CD14-positive monocyte (primary cell): Measurements from ENCODE around the gene THAP2. TPM values are rescaled to one million over a fixed set of nuclear protein-coding genes. Genes with fewer than 3 reads are reported as not detected.

Experiments used
- DNase-seq, 3 donors: peaks; one replicate each; pipeline ENCODE4 v3.0.0-alpha.2; 2011 to 2022
- H2AFZ ChIP-seq: 2 replicates; pipeline ENCODE4 v1.6.0; 2012; ENCODE audit warnings: mild to moderate bottlenecking, low read depth, low read length, inconsistent platforms; ENCODE audit not compliant: insufficient read depth, poor library complexity, severe bottlenecking
- H3K27ac ChIP-seq, 2 donors: 1 replicate in 1 of 2; 2 replicates in 1 of 2; pipeline ENCODE4 v1.5.1; 2012 to 2013; ENCODE audit warnings: low read length in 2 of 2, control low read depth in 1 of 2, inconsistent platforms in 1 of 2, low read depth in 1 of 2, mild to moderate bottlenecking in 1 of 2
- H3K27me3 ChIP-seq, 2 donors: one replicate each; pipeline versions ENCODE4 v1.6.0 to v1.6.1; 2011 to 2013; ENCODE audit warnings: low read length in 2 of 2; ENCODE audit not compliant: control insufficient read depth in 2 of 2, insufficient read depth in 2 of 2
- H3K36me3 ChIP-seq, 2 donors: replicated peaks in 1 of 2; 1 replicate in 1 of 2; 2 replicates in 1 of 2; pipeline versions ENCODE4 v1.5.1 to v1.6.1; 2012 to 2013; ENCODE audit warnings: low read length in 2 of 2, control low read depth in 1 of 2, inconsistent platforms in 1 of 2, mild to moderate bottlenecking in 1 of 2; ENCODE audit not compliant: insufficient read depth in 2 of 2, control insufficient read depth in 1 of 2
- H3K4me1 ChIP-seq, 2 donors: 1 replicate in 1 of 2; 2 replicates in 1 of 2; pipeline versions ENCODE4 v1.5.1 to v1.6.1; 2012 to 2013; ENCODE audit warnings: low read length in 2 of 2, control low read depth in 1 of 2, inconsistent platforms in 1 of 2, mild to moderate bottlenecking in 1 of 2, moderate library complexity in 1 of 2; ENCODE audit not compliant: insufficient read depth in 2 of 2, control insufficient read depth in 1 of 2
- H3K4me2 ChIP-seq: replicated peaks from 2 replicates; pipeline ENCODE3; 2012; ENCODE audit warnings: low read length, moderate library complexity, mild to moderate bottlenecking; ENCODE audit not compliant: poor library complexity, severe bottlenecking; ENCODE audit errors: extremely low read depth
- H3K4me3 ChIP-seq, 3 experiments: fragments of 200-600 bp in 1 of 3; sonication (generic) in 1 of 3; replicated peaks in 1 of 3; 1 replicate in 2 of 3; 2 replicates in 1 of 3; pipeline ENCODE4 v1.5.1; 2011 to 2013; ENCODE audit warnings: low read length in 3 of 3, mild to moderate bottlenecking in 3 of 3, control low read depth in 2 of 3, low read depth in 2 of 3, inconsistent platforms in 1 of 3, moderate library complexity in 1 of 3
- H3K79me2 ChIP-seq: 2 replicates; pipeline ENCODE4 v1.6.0; 2012; ENCODE audit warnings: mild to moderate bottlenecking, control low read depth, inconsistent platforms, low read length, moderate library complexity; ENCODE audit not compliant: insufficient read depth
- H3K9ac ChIP-seq: 2 replicates; pipeline ENCODE4 v1.6.0; 2017; ENCODE audit warnings: low read length, mild to moderate bottlenecking; ENCODE audit not compliant: insufficient read depth, poor library complexity, severe bottlenecking
- H3K9me3 ChIP-seq, 2 donors: replicated peaks in 1 of 2; 1 replicate in 1 of 2; 2 replicates in 1 of 2; pipeline versions ENCODE4 v1.5.1 to v1.6.1; 2012 to 2013; ENCODE audit warnings: low read length in 2 of 2, control low read depth in 1 of 2; ENCODE audit not compliant: control insufficient read depth in 1 of 2, insufficient read depth in 1 of 2
- H4K20me1 ChIP-seq: 2 replicates; pipeline ENCODE4 v1.6.0; 2012; ENCODE audit warnings: mild to moderate bottlenecking, low read length, control low read depth, moderate library complexity; ENCODE audit not compliant: insufficient read depth
- H3K27ac Mint-ChIP-seq, 7 donors: one replicate each; pipeline ENCODE4 v1.8.0; 2020; ENCODE audit warnings: mild to moderate bottlenecking in 7 of 7, mixed read lengths in 7 of 7, moderate library complexity in 6 of 7, inconsistent platforms in 2 of 7
- H3K27me3 Mint-ChIP-seq, 3 donors: one replicate each; pipeline ENCODE4 v1.8.0; 2021 to 2022; ENCODE audit warnings: low read depth in 3 of 3, mild to moderate bottlenecking in 3 of 3, mixed read lengths in 3 of 3, moderate library complexity in 3 of 3, inconsistent platforms in 1 of 3
- H3K36me3 Mint-ChIP-seq, 2 donors: one replicate each; pipeline ENCODE4 v1.8.0; 2020; ENCODE audit warnings: mixed read lengths in 2 of 2, inconsistent platforms in 1 of 2, mild to moderate bottlenecking in 1 of 2
- H3K4me1 Mint-ChIP-seq: one replicate; pipeline ENCODE4 v1.8.0; 2020; ENCODE audit warnings: mild to moderate bottlenecking, mixed read lengths
- H3K4me3 Mint-ChIP-seq, 2 donors: one replicate each; pipeline ENCODE4 v1.8.0; 2020; ENCODE audit warnings: mild to moderate bottlenecking in 2 of 2, mixed read lengths in 2 of 2, moderate library complexity in 1 of 2
- H3K9me3 Mint-ChIP-seq, 7 donors: one replicate each; pipeline ENCODE4 v1.8.0; 2020 to 2022; ENCODE audit warnings: mixed read lengths in 7 of 7, mild to moderate bottlenecking in 6 of 7, moderate library complexity in 6 of 7, inconsistent platforms in 2 of 7
- CTCF ChIP-seq: fragments of 200-600 bp; IDR thresholded peaks from one replicate; pipeline ENCODE4 v1.8.0; 2022; ENCODE audit warnings: antibody characterized with exemption, mild to moderate bottlenecking
- WGBS: methylation state at CpG from one replicate; pipeline ENCODE4 v1.1.5; 2013; ENCODE audit warnings: missing lambda C conversion rate; ENCODE audit not compliant: insufficient coverage; 5-methylcytosine and 5-hydroxymethylcytosine counted together
- intact Hi-C, 2 donors: fragments of 100-400 bp; cut with micrococcal nuclease; formaldehyde crosslinking; loops; one replicate each; pipeline versions ENCODE4 v1.15.0 to v1.15.1; 2023
- polyA plus RNA-seq, 3 donors: library from polyadenylated mRNA; depleted of rRNA in 1 of 3; unstranded in 2 of 3; stranded (reverse) in 1 of 3; fragments of 300-500 nt in 2 of 3; fragments of >200 nt in 1 of 3; fragmentation: Illumina TruSeq in 2 of 3; gene quantifications; 1 replicate in 2 of 3; 2 replicates in 1 of 3; pipeline ENCODE4 v1.2.3, GENCODE V29; 2012 to 2021

THAP2 gene
- polyA plus RNA-seq, 3 donors: 3.5 to 16.3 (median 4.3) TPM

- H3K4me1 ChIP-seq: no peaks in the 10 kb centered on the region
- no peak for DNase-seq
- H3K4me3 ChIP-seq: no peak overlapping the region
- Mint-ChIP-seq H3K4me3 (no peak overlapping the region), H3K27ac (no peak overlapping the region), H3K27me3 (no peaks in the 10 kb centered on the region), H3K36me3 (peaks cover 30 to 40% of the 10 kb centered on the region in 2 donors), H3K9me3 (no peaks in the 10 kb centered on the region), H3K4me1 (no peaks in the 10 kb centered on the region)
- no peak overlapping the region for H3K27ac ChIP-seq
- H2AFZ ChIP-seq: no peak overlapping the region
- intact Hi-C loops: loop anchor here in 1 of 2 donors (5.0 kb wide), 1 partner anchor 37 kb away; no protein-coding TSS in a partner anchor
- H4K20me1 ChIP-seq: no peaks in the 10 kb centered on the region
- no peak overlapping the region for H3K9ac ChIP-seq
- TF ChIP-seq CTCF: no peak
- no CpG with 5 or more reads among the region's 2 CpGs for WGBS
- no peaks in the 10 kb centered on the region for H3K9me3 ChIP-seq
- no peaks in the 10 kb centered on the region for H3K27me3 ChIP-seq
- peaks cover 16 to 42% of the 10 kb centered on the region in 2 donors for H3K36me3 ChIP-seq
- H3K79me2 ChIP-seq: no peaks in the 10 kb centered on the region
- H3K4me2 ChIP-seq: no peak overlapping the region
These were observed 40.8 kb downstream of the THAP2 start for GRCh38 chr12:71704920-71705319.

DNA sequence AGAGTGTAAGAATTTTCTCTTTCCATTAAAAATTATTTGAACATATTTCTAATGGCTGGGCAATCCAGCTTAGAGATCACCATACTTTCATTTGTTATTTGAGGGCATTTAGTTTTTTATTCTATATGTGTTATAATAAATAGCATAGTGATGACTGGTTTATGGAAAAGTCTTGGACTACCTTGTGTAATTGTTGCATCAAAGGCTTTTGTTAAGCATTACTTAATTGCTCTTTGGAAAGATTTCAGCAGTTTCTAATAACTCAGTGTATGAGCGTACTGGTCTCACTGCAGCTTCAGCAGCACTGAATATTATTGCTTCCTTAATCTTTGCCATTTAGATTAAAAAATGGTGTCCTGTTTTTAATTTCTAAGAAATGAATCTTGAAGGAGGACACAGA is 44.6 kb downstream of the THAP2 start:
- no peaks in the 10 kb centered on the region for H3K79me2 ChIP-seq
- no peak overlapping the region for H3K4me3 ChIP-seq
- TF ChIP-seq CTCF: no peak
- WGBS: no CpG with 5 or more reads among the region's 1 CpG
- no peaks in the 10 kb centered on the region for H3K4me1 Mint-ChIP-seq
- H4K20me1 ChIP-seq: no peaks in the 10 kb centered on the region
- no peak overlapping the region for H3K4me3 Mint-ChIP-seq
- no peak overlapping the region for H3K27ac Mint-ChIP-seq
- peaks cover 9 to 13% of the 10 kb centered on the region in 2 donors for H3K36me3 Mint-ChIP-seq
- H3K9me3 Mint-ChIP-seq: peaks cover 13 to 24% (median 16%) of the 10 kb centered on the region in 7 donors
- no peak overlapping the region for H2AFZ ChIP-seq
- H3K4me1 ChIP-seq: no peaks in the 10 kb centered on the region
- H3K9ac ChIP-seq: no peak overlapping the region
- peaks cover 0 to 2% (median 0%) of the 10 kb centered on the region in 3 donors for H3K27me3 Mint-ChIP-seq
- peaks cover 2 to 12% of the 10 kb centered on the region in 2 donors for H3K36me3 ChIP-seq
- H3K9me3 ChIP-seq: peaks cover 6 to 12% of the 10 kb centered on the region in 2 donors
- no peak overlapping the region for H3K27ac ChIP-seq
- DNase-seq: no peak
- no peak overlapping the region for H3K4me2 ChIP-seq
- H3K27me3 ChIP-seq: no peaks in the 10 kb centered on the region
- intact Hi-C loops: loop anchor here in 1 of 2 donors (5.0 kb wide), 1 partner anchor 34 kb away; no protein-coding TSS in a partner anchor
